ENCODE data around the gene RXRA.

The RXRA gene

GRCh38 chr9:134412298-134412711 lies 86.0 kb downstream of the RXRA start:
- TF ChIP-seq POLR2A (IDR thresholded peaks at IDR 0.05; ENCODE audit: low read length): no peak
- no peak for TF ChIP-seq GATA1 (IDR thresholded peaks at IDR 0.05; ENCODE audit: low read depth, low read length)
- DNase-seq: no peak

GRCh38 chr9:134413112-134413715 lies 87.0 kb downstream of the RXRA start:
- TF ChIP-seq POLR2A (IDR thresholded peaks at IDR 0.05; ENCODE audit: low read length) (no peak), GATA1 (IDR thresholded peaks at IDR 0.05; ENCODE audit: low read depth, low read length) (no peak)
- DNase-seq: no peak

- no peak for DNase-seq
- no peak for TF ChIP-seq GATA1 (IDR thresholded peaks at IDR 0.05; ENCODE audit: low read depth, low read length)
- no peak for TF ChIP-seq POLR2A (IDR thresholded peaks at IDR 0.05; ENCODE audit: low read length)
These were observed 87.8 kb downstream of the RXRA start for GRCh38 chr9:134413890-134414623.

- DNase-seq: no peak
- no peak for TF ChIP-seq POLR2A (IDR thresholded peaks at IDR 0.05; ENCODE audit: low read length)
- no peak for TF ChIP-seq GATA1 (IDR thresholded peaks at IDR 0.05; ENCODE audit: low read depth, low read length)
These were observed 88.7 kb downstream of the RXRA start for GRCh38 chr9:134414900-134415425.

- DNase-seq: no peak
- no peak for TF ChIP-seq GATA1 (IDR thresholded peaks at IDR 0.05; ENCODE audit: low read depth, low read length)
- no peak for TF ChIP-seq POLR2A (IDR thresholded peaks at IDR 0.05; ENCODE audit: low read length)
These were observed 90.2 kb downstream of the RXRA start for GRCh38 chr9:134416385-134417015.

- TF ChIP-seq POLR2A (IDR thresholded peaks at IDR 0.05; ENCODE audit: low read length): no peak
- no peak for TF ChIP-seq GATA1 (IDR thresholded peaks at IDR 0.05; ENCODE audit: low read depth, low read length)
- no peak for DNase-seq
These were observed 92.1 kb downstream of the RXRA start for GRCh38 chr9:134418354-134418753.

GRCh38 chr9:134419000-134419683 lies 92.9 kb downstream of the RXRA start:
- DNase-seq: no peak
- TF ChIP-seq GATA1 (IDR thresholded peaks at IDR 0.05; ENCODE audit: low read depth, low read length) (no peak), POLR2A (IDR thresholded peaks at IDR 0.05; ENCODE audit: low read length) (no peak)

- TF ChIP-seq GATA1 (IDR thresholded peaks at IDR 0.05; ENCODE audit: low read depth, low read length) (no peak), POLR2A (IDR thresholded peaks at IDR 0.05; ENCODE audit: low read length) (no peak)
- peak in 1 of 2 experiments; percentile 14 for DNase-seq
These were observed 93.4 kb downstream of the RXRA start for GRCh38 chr9:134419684-134420076.

GRCh38 chr9:134420281-134420845 lies 94.1 kb downstream of the RXRA start:
- DNase-seq: no peak
- TF ChIP-seq POLR2A (IDR thresholded peaks at IDR 0.05; ENCODE audit: low read length) (no peak), GATA1 (IDR thresholded peaks at IDR 0.05; ENCODE audit: low read depth, low read length) (no peak)

- no peak for DNase-seq
- TF ChIP-seq POLR2A (IDR thresholded peaks at IDR 0.05; ENCODE audit: low read length): no peak
- TF ChIP-seq GATA1 (IDR thresholded peaks at IDR 0.05; ENCODE audit: low read depth, low read length): no peak
These were observed 94.7 kb downstream of the RXRA start for GRCh38 chr9:134420974-134421432.

GRCh38 chr9:134421888-134422287 lies 95.6 kb downstream of the RXRA start:
- TF ChIP-seq POLR2A (IDR thresholded peaks at IDR 0.05; ENCODE audit: low read length) (no peak), GATA1 (IDR thresholded peaks at IDR 0.05; ENCODE audit: low read depth, low read length) (no peak)
- no peak for DNase-seq

- no peak for DNase-seq
- no peak for TF ChIP-seq GATA1 (IDR thresholded peaks at IDR 0.05; ENCODE audit: low read depth, low read length)
- TF ChIP-seq POLR2A (IDR thresholded peaks at IDR 0.05; ENCODE audit: low read length): no peak
These were observed 96.2 kb downstream of the RXRA start for GRCh38 chr9:134422301-134423090.

- DNase-seq: no peak
- TF ChIP-seq POLR2A (IDR thresholded peaks at IDR 0.05; ENCODE audit: low read length) (no peak), GATA1 (IDR thresholded peaks at IDR 0.05; ENCODE audit: low read depth, low read length) (no peak)
These were observed 96.9 kb downstream of the RXRA start for GRCh38 chr9:134423166-134423565.
